ENCODE results near the gene OR52N4. TPM values are rescaled to one million over a fixed set of nuclear protein-coding genes. Genes with fewer than 3 reads are reported as not detected.

OR52N4 gene
- total and polyA plus RNA-seq, 8 donors, result 0.07 TPM; not detected in 7

DNA sequence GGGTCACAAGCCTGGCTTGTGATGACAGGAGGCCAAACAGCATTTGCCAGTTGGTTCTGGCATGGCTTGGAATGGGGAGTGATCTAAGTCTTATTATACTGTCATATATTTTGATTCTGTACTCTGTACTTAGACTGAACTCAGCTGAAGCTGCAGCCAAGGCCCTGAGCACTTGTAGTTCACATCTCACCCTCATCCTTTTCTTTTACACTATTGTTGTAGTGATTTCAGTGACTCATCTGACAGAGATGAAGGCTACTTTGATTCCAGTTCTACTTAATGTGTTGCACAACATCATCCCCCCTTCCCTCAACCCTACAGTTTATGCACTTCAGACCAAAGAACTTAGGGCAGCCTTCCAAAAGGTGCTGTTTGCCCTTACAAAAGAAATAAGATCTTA lies 17.0 kb upstream of the OR52N4 start:
- H3K4me3 ChIP-seq, result no peak overlapping the region
- FAIRE-seq (no peak), DNase-seq (no peak), ATAC-seq (no peak)
- H3K36me3 ChIP-seq, result no peaks in the 10 kb centered on the region
- TF ChIP-seq, protein P1, sequence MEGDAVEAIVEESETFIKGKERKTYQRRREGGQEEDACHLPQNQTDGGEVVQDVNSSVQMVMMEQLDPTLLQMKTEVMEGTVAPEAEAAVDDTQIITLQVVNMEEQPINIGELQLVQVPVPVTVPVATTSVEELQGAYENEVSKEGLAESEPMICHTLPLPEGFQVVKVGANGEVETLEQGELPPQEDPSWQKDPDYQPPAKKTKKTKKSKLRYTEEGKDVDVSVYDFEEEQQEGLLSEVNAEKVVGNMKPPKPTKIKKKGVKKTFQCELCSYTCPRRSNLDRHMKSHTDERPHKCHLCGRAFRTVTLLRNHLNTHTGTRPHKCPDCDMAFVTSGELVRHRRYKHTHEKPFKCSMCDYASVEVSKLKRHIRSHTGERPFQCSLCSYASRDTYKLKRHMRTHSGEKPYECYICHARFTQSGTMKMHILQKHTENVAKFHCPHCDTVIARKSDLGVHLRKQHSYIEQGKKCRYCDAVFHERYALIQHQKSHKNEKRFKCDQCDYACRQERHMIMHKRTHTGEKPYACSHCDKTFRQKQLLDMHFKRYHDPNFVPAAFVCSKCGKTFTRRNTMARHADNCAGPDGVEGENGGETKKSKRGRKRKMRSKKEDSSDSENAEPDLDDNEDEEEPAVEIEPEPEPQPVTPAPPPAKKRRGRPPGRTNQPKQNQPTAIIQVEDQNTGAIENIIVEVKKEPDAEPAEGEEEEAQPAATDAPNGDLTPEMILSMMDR (IDR thresholded peaks at IDR 0.05), result no peak
- H3K4me1 ChIP-seq, result no peaks in the 10 kb centered on the region
- H3K27me3 ChIP-seq, result peaks cover 0 to 4% (median 0%) of the 10 kb centered on the region in 4 donors
- H3K27ac ChIP-seq, result no peak overlapping the region
- intact Hi-C loops (cut with DNase I), result no loop called here
- H3K9me3 ChIP-seq, result no peaks in the 10 kb centered on the region

DNA sequence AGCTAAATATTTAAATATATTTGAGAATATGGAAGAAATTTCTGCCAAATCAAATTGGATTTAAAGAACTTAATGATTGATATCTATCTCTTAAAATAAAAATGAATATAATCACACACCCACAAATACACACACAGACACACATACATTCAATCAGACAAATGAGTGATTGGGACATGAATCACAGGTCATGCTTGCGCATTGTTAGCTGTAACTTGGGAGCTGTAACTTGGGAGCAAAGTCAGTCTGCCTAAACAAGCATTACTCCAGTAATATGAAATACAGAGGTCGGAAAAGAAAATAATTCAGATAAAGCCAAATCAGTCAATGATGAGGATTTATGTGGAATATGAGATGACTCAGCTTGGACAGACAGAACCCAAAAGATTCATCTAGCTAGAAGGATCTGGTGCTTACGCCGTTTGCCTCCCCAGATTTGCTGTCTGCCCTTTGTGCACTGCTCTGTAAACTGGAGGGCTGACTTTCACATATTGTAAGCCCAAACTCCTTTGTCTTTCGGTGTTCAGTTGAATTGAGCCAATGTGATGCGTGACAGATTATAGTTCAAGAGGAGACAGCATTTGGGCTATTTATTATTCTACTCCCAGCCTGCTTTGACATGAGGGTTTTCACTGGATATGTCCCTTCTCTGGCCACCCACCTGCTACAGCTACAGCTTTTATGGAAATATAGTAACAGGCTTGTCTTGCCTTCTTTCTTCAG lies 16.2 kb upstream of the OR52N4 start:
- no peak for DNase-seq
- WGBS, 2 donors, result 69 to 71% methylated on average over 6 of the region's 6 CpGs
- FAIRE-seq, result no peak
- Histone ChIP-seq H3K27ac (no peak overlapping the region), H3K4me3 (no peak overlapping the region), H3K36me3 (no peaks in the 10 kb centered on the region), H3K4me1 (no peaks in the 10 kb centered on the region), H3K27me3 (peaks cover 0 to 4% (median 0%) of the 10 kb centered on the region in 4 donors), H3K9me3 (no peaks in the 10 kb centered on the region)
- intact Hi-C loops (cut with DNase I), result no loop called here
- TF ChIP-seq, protein P1 (IDR thresholded peaks at IDR 0.05), result no peak
- no peak for ATAC-seq

GRCh38 chr11:5738431-5738830 lies 15.6 kb upstream of the OR52N4 start:
- Histone ChIP-seq H3K4me3 (no peak overlapping the region), H3K4me1 (no peaks in the 10 kb centered on the region), H3K36me3 (no peaks in the 10 kb centered on the region), H3K27ac (no peak overlapping the region), H3K9me3 (no peaks in the 10 kb centered on the region), H3K27me3 (peaks cover 0 to 4% (median 0%) of the 10 kb centered on the region in 4 donors)
- FAIRE-seq (no peak), ATAC-seq (no peak), DNase-seq (no peak)
- intact Hi-C loops (cut with DNase I), result no loop called here
- 33 to 36% methylated on average over 1 of the region's 1 CpG for whole genome bisulfite sequencing, 2 donors
- TF ChIP-seq, protein P1 (IDR thresholded peaks at IDR 0.05), result no peak

GRCh38 chr11:5746614-5747013 lies 7.4 kb upstream of the OR52N4 start:
- intact Hi-C loops (cut with DNase I), result no loop called here
- H3K36me3 ChIP-seq, result no peaks in the 10 kb centered on the region
- no peak overlapping the region for H3K4me3 ChIP-seq
- WGBS, 2 donors, result 77 to 89% methylated on average over 3 of the region's 3 CpGs
- H3K27ac ChIP-seq, result no peak overlapping the region
- H3K27me3 ChIP-seq, result peaks cover 0 to 6% (median 2%) of the 10 kb centered on the region in 4 donors
- H3K4me1 ChIP-seq, result no peaks in the 10 kb centered on the region
- no peak for DNase-seq
- TF ChIP-seq, protein P1 (IDR thresholded peaks at IDR 0.05), result no peak
- no peaks in the 10 kb centered on the region for H3K9me3 ChIP-seq
- FAIRE-seq, result no peak
- no peak for ATAC-seq

DNA sequence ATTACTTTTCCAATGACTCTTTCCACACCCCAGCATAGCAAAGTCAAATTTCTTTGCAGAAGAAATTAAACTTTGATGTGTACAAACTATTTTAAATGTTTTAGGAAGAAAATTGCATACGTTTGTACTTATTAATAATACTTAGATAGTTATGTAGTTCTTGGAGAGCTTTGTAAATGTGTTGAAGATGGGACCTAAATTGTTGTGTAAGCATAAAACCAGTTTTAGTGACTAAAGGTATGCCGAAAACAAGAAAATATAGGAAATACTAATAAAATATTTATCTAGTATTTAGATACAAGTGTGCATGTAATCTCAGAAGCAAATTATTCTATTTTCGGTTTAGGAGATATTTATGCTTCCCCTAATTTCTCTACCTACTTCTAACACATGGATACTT lies 4.2 kb upstream of the OR52N4 start:
- no peak for ATAC-seq
- Histone ChIP-seq H3K36me3 (no peaks in the 10 kb centered on the region), H3K9me3 (no peaks in the 10 kb centered on the region), H3K4me3 (no peak overlapping the region), H3K4me1 (no peaks in the 10 kb centered on the region), H3K27me3 (peaks cover 0 to 7% (median 2%) of the 10 kb centered on the region in 4 donors), H3K27ac (no peak overlapping the region)
- TF ChIP-seq, protein P1 (IDR thresholded peaks at IDR 0.05), result no peak
- no peak for DNase-seq
- intact Hi-C loops (cut with DNase I), result no loop called here
- FAIRE-seq, result no peak
- WGBS, 2 donors, result 51 to 68% methylated on average over 3 of the region's 3 CpGs
